ENCODE data around the gene FGA.

Gene FGA

GRCh38 chr4:154578919-154579318, 11.6 kb downstream of the FGA start:
- DNase-seq (ENCODE audit: low read depth) = no peak

- DNase-seq (ENCODE audit: low read depth) = no peak
Measured at GRCh38 chr4:154577324-154577723, 13.2 kb downstream of the FGA start.

- DNase-seq (ENCODE audit: low read depth) = no peak
Measured at GRCh38 chr4:154574311-154574710, 16.2 kb downstream of the FGA start.

- DNase-seq (ENCODE audit: low read depth) = no peak
Measured at GRCh38 chr4:154573190-154573870, 17.2 kb downstream of the FGA start.

GRCh38 chr4:154569584-154569983, 21.0 kb downstream of the FGA start:
- DNase-seq (ENCODE audit: low read depth) = no peak

- DNase-seq (ENCODE audit: low read depth) = no peak
Measured at GRCh38 chr4:154569028-154569427, 21.5 kb downstream of the FGA start.

- no peak for DNase-seq (ENCODE audit: low read depth)
Measured at GRCh38 chr4:154566639-154567204, 23.8 kb downstream of the FGA start.

- no peak for DNase-seq (ENCODE audit: low read depth)
Measured at GRCh38 chr4:154565704-154566103, 24.8 kb downstream of the FGA start.

- no peak for DNase-seq (ENCODE audit: low read depth)
Measured at GRCh38 chr4:154564311-154564710, 26.2 kb downstream of the FGA start.

GRCh38 chr4:154562697-154563254, 27.8 kb downstream of the FGA start, which contains the start of gene FGB:
TSS of gene FGB (plus strand) at chr4:154563011. CDS start at chr4:154563019, 8 bp downstream.
- DNase-seq (ENCODE audit: low read depth) = no peak

GRCh38 chr4:154560824-154561231, 29.7 kb downstream of the FGA start:
- DNase-seq (ENCODE audit: low read depth) = no peak

- no peak for DNase-seq (ENCODE audit: low read depth)
Measured at GRCh38 chr4:154560419-154560801, 30.1 kb downstream of the FGA start.

GRCh38 chr4:154559494-154560418, 30.8 kb downstream of the FGA start:
- DNase-seq (ENCODE audit: low read depth) = no peak

- DNase-seq (ENCODE audit: low read depth) = no peak
Measured at GRCh38 chr4:154559141-154559493, 31.4 kb downstream of the FGA start.

- peak; percentile 20 for DNase-seq (ENCODE audit: low read depth)
Measured at GRCh38 chr4:154551872-154552686, 38.5 kb downstream of the FGA start.

GRCh38 chr4:154549894-154550790, 40.4 kb downstream of the FGA start, which contains the start of gene PLRG1:
TSS of gene PLRG1 (minus strand) at chr4:154550400. CDS start at chr4:154550308, 92 bp downstream.
- peak; percentile 58 for DNase-seq (ENCODE audit: low read depth)

GRCh38 chr4:154545689-154546088, 44.9 kb downstream of the FGA start:
- DNase-seq (ENCODE audit: low read depth) = no peak

- DNase-seq (ENCODE audit: low read depth) = no peak
Measured at GRCh38 chr4:154542271-154542879, 48.2 kb downstream of the FGA start.

Measured in GM04503 (cell line).